GM19239 (cell line): ENCODE data around the gene RNF224.

ENCODE experiments used
- DNase-seq: peaks from one replicate; pipeline ENCODE4 v3.0.0; 2011; ENCODE audit warnings: low spot score; ENCODE audit not compliant: insufficient read length
- FAIRE-seq: peaks from 2 replicates; lab custom pipeline; 2011; peaks lifted over from hg19 to GRCh38; lab: Jason Lieb, UNC

Gene RNF224

DNA sequence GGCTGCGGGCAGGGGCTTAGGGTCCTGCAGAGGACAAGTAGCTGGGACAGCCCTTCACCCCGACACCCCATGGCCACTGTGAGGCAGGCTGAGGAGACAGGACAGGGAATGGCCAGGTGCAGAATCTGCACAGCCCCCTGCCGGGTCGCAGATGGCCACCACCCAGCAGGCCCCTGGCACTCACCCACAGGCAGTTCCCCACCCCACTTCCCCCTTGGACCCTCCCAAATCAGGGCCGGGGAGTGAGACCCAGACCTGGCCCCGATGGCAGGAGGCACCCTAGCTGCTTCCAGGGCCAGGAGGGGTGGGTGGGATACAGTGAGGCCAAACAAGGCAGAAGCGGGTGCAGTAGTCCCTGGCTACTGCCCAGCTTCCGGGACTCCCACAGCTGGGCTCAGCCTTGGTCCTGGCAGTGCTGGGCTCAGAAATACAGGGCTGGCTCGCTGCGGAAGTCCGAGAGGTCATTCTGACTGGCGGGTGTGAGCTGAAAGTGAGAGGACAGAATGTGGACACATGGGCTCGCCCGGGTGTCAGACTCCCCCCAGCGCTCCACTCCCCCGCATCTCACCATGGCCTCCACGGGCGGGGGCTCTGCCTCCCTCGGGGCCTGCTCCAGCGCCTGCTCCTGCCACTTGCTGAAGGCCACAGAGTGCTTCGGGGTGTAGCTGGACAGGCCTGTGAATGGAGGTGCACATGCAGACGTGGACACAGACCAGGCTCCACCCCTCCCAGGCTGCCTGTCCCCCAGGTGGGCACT lies 35.4 kb upstream of the RNF224 start:
- FAIRE-seq (no peak), DNase-seq (no peak)

DNA sequence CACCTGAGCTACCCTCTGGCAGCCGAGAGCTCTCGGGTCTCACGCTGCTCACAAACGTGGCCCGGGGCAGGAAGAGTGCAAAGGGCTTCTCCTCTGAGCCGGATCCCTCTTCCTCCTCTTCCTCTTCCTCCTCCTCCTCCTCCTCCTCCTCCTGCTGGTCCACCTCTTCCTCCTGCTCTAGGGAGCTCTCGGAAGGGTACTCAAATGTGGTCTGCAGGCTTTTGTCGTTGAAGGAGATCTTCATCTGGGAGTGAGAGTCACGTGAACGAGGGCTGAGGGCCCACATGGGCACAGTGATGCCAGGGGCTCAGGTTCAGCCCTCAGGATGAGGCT lies 34.9 kb upstream of the RNF224 start:
- no peak for FAIRE-seq
- no peak for DNase-seq

DNA sequence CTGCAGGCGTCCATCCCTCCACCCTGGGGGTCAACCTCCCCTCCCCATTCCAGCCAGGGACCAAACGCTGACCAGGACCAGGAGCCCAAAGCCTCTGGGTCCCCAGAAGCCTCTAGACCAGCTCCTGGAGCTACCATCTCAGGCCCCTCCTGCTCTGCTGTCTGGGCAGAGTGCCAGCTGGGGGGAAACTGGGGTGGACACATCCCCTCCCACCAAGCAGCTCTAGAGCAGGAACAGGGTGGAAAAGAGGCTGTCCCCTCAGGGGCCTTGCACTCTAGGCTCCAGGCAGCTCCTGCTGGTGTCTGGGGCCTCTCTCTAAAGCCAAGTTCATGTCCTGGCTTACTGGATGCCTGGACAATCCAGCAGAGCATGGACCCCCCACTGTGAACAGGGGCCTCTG lies 34.4 kb upstream of the RNF224 start:
- DNase-seq: no peak
- FAIRE-seq: no peak

DNA sequence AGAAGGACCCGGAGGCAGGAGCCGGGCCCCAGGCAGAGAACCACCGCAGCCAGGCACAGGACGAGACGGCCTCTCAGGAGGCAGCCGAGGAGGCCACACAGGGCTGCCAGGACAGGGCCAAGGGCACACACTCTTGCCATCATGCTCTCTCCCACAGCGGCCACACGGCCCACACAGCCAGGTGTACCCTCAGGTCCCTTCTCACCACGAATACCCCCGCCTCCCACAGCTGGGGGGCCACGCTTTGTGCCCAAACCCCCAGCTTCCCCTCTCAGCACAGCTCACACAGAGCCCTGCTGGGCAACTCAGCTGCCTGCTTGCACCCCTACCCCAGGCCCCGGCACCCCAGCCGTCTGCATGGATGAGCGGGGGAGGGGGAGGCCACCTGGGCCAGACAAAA lies 33.5 kb upstream of the RNF224 start:
- no peak for DNase-seq
- FAIRE-seq: no peak

DNA sequence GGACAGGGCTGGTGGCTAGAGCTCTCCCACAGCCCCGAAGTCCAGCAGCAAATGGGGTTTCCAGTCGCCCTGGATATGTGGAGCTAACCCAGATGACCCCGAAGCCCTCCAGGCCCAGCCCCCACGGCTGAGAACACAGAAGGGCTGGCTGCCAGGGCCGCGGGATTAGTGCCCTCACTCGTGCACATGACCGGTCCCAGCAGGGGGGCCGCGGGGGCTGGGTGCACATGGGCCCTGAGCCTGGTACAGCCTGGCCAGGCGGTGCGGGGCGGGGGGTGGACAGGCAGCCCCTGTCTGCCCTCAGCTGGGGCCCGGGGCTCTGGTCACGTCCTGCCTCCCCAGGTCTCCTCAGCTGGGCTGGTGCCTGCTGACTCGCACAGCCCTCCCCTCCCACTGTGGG lies 32.9 kb upstream of the RNF224 start:
- DNase-seq: no peak

DNA sequence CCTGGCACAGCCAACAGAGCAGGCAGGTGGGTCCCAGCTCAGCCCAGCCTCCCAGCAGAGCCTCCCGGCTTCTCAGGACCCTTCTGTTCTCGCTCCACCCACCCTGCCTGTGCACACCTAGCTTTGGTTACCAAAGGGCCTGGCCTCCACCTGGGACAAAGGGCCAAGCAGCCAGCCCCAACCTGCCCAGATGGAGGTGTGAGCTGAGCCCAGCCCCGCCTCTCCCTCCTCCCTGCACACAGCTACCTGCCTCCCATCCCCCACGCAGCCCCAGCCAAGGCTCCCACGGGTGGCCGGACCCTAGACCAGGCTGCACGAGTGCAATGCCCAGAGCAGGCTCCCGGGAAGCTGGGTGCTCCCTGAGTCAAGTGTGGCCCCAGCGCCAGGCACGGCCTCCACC lies 32.4 kb upstream of the RNF224 start:
- no peak for DNase-seq
- no peak for FAIRE-seq

More for the DNA sequence above, 32.9 kb upstream of the RNF224 start:
- FAIRE-seq: no peak

DNA sequence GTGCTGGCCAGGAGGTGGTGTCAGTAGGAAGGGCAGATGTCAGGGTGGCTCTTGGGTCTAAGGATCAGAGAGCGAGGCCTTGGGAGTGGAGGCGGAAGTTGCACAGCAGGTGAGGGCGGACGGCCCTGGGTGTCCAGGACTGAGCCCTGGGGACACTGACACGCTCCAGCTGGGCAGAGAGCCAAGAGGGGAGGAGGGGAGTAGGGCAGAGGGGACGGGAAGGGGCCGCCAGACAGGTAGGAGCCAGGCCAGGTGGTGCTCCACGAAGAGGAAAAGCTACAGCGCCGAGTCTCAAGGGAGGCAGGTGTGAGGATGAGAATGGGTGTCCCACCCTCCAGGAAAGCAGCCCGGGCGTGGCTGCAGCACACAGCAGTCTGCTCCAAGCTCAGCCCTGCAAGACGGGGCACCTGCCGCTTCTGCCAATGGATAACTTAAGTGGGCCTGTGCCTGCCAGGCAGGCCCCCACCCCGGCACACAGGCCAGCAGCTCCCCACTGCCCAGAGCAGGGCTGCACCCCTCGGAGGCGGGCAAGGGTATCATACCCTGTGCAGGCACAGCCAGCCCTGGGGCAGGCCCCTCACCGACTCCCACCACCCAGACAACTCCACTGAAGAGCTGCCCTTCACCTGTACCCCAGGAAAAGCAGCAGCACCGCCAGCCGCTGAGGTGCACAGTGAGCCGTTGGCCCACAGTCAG lies 31.6 kb upstream of the RNF224 start:
- DNase-seq: no peak
- FAIRE-seq: no peak

DNA sequence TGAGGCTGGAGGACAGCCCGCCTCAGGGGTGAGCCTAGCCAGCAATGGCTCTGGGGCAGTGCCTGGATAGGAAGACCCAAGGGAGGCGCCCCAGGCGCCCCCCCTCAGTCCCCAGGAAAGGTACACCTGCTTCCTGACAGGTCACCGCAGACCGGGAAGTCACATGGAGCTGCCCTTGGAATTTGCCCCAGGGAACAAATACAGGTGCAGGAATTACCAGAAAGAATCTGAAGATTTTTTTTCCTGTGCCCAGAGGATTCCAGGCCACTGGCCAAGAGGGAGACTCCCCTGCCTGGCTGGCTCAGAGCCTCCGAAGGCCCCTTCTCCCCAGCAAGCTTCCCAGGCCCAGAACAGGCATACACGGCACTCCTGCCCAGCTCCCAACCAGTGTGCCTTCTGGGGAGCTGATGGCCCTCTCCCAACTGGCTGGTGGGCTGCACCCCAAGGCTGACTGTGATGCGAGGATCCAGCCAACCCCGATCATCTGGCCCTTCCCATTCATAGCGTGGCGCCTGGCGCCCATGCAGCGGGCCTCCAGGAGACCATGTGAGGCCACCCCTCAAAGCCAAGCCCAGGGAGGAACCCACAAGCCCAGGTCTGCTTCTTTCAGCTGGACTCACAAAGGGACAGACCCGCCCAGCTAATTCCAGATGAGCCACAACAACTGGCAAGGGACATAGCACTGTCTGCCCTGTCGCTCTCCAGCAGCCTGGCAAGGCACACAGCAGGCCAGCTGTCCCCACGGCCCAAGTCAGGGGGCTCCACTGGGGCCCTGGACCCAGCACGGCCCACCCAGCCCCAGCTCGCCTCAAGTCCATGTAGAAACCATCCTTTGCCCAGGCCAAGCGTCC lies 29.0 kb upstream of the RNF224 start:
- no peak for FAIRE-seq
- no peak for DNase-seq

DNA sequence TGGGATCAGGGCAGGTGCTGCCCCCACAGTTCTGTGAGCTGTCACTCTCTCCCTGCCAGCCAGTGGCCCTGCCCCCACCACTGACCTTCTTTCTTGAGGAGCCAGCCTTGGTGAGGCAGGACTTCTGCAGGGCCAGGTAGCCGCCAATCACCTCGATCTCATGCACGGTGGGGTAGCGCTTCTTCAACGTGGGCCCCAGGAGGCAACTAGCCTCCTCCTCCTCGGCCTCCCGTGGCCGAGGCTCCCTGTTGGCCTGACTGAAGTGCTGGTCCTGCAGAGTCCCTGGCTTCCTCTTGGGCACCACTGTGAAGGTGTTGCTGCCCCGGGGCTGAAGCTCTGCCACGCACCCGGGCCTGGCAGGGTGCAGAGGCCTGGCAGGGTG lies 28.4 kb upstream of the RNF224 start:
- FAIRE-seq: no peak
- no peak for DNase-seq

DNA sequence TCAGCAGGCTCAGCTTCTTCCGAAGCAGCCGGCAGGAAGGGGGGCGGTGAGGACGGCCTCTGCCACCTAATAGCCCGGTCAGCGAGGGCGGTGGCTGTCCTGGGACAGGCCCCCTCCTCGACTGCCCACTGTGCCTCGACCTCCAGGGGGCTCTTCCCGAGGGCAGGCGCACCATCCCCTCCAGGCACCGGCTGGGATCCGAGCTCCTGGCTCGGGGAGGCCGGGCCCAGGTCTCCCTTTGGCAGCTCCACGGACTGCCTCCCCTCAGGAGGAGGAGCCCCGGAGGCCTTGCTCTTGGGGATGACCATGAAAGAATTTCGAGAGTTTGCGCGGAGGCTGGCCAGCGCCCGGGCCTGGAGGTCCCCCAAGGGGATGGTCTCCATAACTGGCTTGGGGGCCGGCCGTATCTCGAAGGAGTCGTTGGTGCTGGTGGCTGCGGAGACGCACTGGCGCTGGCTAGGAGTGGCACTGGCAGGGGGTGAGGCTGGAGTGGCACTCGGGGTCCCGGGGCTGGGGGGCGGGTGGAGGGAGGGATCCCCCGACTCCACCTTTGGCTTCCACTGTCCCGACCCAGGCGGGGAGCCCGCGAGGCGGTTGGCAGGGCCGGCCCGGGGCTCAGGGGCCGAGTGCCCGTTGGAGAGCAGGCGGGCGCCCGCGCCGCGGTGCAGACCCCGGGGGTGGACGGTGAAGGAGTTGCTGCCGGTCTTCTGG lies 27.7 kb upstream of the RNF224 start:
- FAIRE-seq (no peak), DNase-seq (no peak)

DNA sequence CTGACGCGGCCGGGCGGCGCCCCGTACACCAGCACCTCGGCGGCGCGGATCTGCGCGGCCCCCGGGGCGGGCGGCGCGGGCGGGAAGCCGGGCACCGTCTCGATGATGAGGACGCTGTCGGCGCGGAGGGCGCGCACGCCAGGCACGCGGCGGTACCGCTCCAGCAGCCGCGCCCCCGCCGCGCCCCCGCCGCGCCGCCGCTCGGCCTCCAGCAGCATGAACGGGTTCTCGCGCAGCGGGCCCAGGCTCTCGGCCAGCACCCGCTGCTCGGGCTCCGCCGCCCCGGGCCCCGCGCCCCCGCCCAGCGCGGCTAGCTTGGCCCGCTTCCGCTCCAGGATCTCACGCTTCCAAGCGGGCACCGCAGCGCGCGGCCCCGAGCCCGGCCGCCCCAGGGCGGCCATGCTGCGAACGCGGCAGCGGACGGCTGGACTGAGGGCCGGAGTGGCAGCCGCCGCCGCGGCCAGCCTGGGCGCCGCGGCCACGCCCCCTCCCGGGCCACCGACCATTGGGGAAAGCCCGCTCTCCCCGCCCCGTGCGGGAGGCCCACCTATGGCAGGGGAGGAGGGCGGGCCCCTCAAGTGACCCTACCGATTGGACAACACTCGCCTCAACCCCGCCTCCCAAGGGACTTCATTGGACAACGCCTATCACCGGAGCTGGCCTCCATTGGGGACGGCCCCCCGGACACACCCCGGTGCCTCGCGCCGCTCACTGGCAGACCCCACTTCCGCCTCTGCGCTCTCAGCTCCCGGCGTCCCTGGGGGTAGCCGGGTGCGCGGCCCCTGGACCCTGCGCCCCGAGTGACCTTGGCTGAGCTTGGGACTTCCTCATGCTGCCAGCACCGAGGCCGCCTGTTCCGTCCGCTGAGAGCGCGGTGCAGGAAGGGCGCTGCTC lies 26.7 kb upstream of the RNF224 start, which contains the start of gene TPRN:
Gene TPRN (minus strand): TSS at position 431 of the 894 bp plus-strand sequence. CDS start 30 bp downstream, at position 401.
- peak; percentile 99 for FAIRE-seq
- peak; percentile 100 for DNase-seq

DNA sequence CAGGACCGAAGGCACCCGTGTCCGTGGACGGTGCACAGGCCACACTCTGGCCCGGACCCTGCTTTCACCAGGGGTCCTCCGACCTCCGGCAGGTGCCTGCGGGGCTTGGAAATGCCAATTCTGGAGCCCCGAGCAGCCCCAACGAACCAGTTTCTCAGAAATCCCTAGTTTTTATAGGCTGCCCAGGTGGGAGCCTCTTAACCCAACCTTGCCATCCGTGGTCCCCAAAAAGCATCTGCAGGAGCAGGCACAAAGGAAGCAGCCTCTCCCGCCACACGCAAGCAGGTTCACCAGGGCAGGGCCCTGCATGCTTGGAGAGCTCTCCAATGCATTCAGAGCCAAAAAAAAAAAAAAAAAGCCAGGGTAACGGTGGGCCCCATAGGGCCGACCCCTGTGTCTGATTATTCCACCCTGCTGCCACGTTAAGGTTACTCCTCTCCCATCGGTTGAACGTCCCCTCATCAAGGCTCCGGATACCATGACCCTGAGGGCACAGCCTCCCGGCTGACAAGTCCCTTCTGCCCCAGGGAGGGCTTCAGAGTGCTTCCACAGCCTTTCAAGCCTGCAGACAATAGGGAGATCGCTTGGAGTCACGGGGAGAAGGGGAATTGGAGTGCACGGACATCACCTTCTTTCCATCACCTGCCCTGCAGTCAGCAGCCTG lies 26.0 kb upstream of the RNF224 start:
- FAIRE-seq (peak; percentile 11), DNase-seq (no peak)

DNA sequence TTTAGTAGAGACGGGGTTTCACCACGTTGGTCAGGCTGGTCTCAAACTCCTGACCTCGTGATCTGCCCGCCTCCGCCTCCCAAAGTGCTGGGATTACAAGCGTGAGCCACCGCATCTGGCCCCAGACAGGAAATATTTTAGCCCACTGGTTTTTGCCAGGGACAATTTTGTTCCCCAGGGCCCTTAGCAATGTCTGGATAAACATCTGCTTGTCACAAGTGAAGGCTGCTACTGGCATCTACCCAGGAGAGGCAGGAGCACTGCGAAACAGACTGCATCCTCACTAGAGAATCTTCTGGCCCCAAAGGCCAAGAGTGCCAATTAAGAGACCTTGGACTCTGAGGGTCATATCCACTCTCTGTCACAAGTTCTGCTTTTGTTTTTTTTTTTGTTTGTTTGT lies 24.3 kb upstream of the RNF224 start:
- FAIRE-seq: no peak

DNA sequence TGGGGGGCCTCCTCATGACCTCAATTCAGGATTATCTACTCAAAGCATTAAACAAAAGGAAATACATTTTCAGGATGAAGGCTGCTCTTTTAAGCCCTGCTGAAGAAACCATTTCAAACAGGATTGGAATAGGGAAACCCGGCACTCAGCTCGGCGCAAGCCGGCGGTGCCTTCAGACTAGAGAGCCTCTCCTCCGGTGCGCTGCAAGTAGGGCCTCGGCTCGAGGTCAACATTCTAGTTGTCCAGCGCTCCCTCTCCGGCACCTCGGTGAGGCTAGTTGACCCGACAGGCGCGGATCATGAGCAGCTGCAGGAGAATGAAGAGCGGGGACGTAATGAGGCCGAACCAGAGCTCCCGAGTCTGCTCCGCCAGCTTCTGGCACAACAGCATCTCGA lies 22.6 kb upstream of the RNF224 start:
- FAIRE-seq (no peak), DNase-seq (no peak)

More for the DNA sequence above, 24.3 kb upstream of the RNF224 start:
- no peak for DNase-seq

DNA sequence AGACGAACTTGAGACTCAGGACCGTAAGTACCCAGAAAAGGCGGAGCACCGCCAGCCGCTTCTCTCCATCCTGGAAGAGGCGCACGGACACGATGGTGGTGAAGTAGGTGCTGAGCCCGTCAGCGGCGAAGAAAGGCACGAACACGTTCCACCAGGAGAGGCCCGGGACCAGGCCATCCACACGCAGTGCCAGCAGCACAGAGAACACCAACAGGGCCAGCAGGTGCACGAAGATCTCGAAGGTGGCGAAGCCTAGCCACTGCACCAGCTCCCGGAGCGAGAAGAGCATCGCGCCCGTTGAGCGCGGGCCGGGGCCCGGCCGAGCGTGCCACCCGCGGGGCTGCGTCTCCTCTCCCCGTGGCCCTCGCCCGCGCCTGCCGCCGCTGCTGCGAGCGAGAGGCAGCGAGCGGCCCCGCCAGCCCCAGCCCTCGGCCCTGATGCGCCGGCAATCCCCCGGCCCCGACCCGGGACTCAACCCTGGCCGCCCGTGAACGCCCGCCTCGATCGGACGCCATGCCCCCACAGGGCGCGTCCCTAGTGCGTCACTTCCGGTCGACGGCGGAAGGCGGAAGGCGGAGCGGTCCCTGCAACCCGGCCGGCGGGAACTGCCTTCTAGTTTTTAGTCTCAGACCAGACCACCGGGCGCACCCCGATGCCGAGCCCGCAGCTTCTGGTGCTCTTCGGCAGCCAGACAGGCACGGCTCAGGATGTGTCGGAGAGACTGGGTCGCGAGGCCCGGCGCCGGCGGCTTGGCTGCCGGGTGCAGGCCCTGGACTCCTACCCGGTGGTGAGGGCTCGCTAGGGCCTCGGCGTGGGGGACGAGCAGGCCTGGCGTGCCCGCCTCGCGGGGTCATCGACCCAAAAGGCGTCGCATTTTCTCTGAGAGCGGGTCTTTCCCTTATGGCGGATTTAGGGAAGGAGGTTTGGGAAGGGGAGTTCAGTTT lies 21.9 kb upstream of the RNF224 start, which contains the start of the genes NDOR1 and TMEM203:
Gene NDOR1 (plus strand): TSS at position 575 of the 944 bp plus-strand sequence. CDS start 78 bp downstream, at position 653.
Gene TMEM203 (minus strand): TSS at position 523 of the 944 bp plus-strand sequence. CDS start 234 bp downstream, at position 289.
- DNase-seq: peak; percentile 98

DNA sequence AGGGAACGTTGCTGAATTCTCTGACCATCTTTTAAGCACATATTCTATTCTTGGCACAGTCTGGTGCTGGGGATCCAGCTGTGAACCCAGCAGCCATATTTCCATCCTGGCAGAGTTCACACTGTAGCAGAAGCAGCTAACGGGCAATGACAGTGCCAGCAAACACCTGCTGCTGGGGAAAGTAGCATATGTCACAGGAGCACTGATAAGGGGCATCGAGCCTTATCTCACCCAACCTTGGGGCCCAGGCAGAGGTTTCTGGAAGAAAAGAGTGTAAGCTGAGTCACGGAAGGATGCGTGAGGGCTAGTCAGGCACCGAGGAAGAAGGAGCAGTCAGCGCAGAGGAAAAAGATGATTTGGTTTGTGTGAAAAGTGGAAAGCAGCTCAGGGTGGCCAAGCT lies 20.7 kb upstream of the RNF224 start:
- FAIRE-seq (no peak), DNase-seq (no peak)

More for the DNA sequence above, 21.9 kb upstream of the RNF224 start, which contains the start of the genes NDOR1 and TMEM203:
- peak; percentile 89 for FAIRE-seq

DNA sequence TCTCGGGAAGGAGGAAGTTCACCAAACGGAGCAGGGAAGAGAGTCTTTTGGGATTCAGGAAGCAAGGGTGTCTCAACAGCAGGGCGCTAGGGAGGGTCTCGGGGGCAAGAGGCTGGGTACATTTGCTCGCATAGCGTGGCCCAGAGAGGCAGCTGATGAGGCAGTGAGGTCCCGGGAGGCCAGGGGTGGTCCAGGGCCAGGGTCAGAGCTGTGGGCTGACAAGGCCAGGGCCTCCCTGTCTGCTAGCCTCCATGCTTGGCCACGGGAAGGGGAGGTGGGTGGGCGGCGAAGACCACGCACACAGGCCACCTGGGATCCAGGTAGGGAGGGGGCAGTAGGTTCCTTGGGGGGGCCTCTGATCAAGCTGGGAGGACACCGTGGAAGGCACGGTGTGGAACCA lies 15.8 kb upstream of the RNF224 start:
- FAIRE-seq (no peak), DNase-seq (no peak)
